Measurements from ENCODE around the gene FNBP1.

GRCh38 chr9:129895376-129896268 is 147.4 kb downstream of the FNBP1 start:
- no peak for TF ChIP-seq CTCF (IDR thresholded peaks at IDR 0.05; ENCODE audit: insufficient read depth, low read length, poor library complexity, severe bottlenecking)
- TF ChIP-seq EZH2phosphoT487 (conservative IDR thresholded peaks at IDR 0.05; ENCODE audit: low read length), result no peak
